ENCODE measurements around the gene PACSIN1.

The PACSIN1 gene, protein sequence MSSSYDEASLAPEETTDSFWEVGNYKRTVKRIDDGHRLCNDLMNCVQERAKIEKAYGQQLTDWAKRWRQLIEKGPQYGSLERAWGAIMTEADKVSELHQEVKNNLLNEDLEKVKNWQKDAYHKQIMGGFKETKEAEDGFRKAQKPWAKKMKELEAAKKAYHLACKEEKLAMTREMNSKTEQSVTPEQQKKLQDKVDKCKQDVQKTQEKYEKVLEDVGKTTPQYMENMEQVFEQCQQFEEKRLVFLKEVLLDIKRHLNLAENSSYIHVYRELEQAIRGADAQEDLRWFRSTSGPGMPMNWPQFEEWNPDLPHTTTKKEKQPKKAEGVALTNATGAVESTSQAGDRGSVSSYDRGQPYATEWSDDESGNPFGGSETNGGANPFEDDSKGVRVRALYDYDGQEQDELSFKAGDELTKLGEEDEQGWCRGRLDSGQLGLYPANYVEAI

DNA sequence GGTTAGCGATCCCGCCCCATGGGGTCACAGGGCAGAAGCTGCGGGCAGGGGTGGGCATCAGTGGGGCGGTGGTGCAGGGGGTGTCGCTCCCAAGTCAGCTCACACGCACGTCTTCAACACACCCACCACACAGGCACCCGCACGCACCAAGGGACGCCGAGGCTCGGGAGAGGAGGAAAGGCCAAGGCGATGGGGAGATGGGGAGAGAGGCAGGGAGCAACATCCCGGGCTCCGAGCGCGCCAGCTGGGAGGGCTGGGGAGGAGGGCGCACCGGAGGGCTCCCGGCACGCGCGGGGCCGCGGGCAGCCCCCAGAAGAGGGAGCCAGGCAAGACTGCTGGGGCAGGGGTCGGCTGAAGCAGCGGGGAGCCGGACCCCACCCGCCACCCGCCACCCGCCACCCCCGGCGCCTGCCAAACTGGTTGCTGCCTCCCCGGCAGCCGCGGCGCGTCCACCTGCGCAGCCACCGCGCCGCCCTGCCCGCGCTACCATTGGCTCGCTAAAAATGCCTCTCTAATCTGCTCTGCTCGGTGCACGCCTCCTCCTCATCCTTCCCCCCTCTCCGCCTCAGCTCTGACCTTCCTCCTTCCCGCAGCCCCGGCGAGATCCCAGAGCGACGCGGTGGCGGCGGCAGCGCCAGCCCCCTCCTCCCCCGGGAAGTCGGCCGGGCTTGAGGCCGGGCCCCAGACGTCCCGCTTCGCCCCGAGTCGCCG, at the start of gene PACSIN1:
TSS of gene PACSIN1 (plus strand) at position 546 of the 711 bp plus-strand sequence. CDS start 60,230 bp downstream, outside the sequence.
- FAIRE-seq = no peak

DNA sequence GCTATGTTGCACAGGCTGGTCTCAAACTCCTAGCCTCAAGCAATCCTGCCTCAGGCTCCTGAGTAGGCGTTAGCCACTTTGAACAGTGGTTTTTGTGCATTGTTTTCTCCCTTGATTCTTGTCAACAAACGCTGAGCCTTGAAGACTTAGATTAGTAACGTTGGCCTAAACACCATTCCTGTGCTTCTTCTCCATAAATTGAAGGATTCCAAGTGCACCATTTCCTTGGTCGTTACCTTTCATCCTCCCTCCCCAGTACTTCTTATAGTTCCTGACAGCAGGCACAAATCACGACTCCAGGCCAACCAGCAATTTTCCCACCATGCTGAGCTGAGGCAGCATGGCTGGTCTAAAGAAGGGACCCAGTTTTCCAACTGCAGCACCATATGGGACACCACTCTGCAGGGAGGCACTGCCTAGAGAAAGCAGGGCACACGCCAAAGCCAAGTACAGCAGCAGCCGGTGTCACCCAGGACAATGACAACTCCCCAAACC, 49.0 kb upstream of the PACSIN1 start:
- peak; percentile 51 for FAIRE-seq

DNA sequence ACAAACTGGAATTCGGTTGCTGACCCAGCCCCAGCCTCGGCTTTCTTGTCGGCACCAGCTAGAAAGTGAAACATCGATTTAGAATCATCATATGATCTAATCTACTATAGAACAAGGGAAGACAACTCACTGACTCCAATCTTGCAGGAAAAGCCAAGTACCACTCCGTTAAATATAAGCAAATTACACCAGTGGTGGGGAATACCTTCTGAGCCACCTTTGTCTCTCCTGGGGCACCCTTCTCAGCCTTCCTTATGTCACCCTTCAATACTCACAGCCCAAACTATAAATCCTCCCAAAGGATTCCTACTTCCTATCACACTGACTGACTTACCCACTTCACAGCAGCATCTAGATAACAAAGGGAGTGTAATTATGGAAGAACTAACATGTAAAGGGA, 47.5 kb upstream of the PACSIN1 start:
- no peak for FAIRE-seq

DNA sequence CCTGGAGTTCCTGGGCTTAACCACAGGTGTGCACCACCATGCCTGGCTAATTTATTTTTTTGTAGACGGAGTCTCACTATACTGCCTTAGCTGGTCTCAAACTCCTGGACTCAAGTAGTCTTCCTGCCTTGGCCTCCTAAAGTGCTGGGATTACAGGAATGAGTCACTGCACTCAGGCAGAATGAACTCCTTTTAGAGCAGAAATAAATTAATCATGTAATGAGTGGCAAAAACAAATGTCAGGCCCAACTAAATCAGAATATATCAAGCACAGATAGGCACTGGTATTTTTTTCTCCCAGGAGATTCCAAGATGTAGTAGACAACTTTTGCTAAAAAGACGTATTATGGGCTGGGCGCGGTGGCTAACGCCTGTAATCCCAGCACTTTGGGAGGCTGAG, 42.6 kb upstream of the PACSIN1 start:
- FAIRE-seq = no peak

DNA sequence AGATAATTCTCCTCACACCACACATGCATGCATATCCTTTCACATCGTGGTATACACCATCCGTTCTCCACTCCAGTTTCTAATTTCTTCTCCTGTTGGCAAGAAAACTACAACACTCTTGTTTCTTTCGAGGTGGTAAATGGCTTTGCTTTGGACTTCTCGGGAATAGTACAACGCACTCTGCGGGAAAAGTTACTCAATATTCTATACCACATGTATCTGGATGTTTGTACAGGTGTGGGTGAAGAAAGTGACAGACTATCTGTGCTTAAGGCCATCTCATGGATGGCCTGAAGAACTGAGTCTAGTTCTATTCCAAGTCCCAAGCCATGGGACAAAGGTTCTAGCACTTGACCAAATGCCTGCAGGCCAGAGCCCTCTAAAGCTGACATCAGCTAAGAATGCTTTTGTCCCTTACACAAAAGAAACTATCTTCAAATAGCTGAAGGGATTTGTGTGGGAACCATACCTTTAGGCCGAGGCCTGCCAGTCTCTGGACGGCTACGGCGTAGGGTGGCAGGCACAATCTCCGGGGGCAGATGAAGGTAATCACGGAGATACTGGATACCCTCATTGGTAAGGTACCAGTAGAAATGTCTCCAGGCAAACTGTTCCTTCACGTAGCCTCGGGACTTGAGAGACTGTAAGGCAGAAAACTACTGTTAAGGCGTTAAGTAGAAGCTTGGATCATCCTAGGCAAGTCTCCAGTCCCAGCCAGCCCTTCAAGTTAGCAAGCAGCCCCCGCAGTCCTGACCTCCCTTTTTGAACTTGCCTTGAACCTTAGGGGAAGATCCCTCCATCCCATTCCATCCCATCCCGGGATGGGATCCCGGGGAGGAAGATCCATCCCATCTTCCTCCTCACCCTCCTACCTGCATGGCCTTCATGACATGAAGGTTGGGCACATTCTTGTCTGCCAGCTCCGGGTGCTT, 41.4 kb upstream of the PACSIN1 start:
- FAIRE-seq = no peak

DNA sequence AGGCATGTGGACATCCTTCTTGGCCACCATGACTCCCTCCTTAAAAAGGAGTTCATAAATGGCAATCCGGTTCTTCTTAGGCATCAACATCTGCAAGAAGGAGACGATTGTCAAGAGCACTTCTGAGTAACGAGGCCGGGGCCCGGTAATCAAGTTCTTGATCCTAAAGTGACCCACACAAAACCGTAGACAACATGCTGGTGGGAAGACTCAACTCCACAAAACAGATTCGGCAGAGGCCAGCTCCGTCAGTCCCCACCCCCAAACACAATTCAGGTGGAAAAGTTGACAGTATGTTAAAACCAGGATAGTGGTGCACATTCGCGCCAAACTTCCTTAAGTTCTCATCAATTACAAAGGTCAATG, 40.8 kb upstream of the PACSIN1 start:
- FAIRE-seq = no peak

DNA sequence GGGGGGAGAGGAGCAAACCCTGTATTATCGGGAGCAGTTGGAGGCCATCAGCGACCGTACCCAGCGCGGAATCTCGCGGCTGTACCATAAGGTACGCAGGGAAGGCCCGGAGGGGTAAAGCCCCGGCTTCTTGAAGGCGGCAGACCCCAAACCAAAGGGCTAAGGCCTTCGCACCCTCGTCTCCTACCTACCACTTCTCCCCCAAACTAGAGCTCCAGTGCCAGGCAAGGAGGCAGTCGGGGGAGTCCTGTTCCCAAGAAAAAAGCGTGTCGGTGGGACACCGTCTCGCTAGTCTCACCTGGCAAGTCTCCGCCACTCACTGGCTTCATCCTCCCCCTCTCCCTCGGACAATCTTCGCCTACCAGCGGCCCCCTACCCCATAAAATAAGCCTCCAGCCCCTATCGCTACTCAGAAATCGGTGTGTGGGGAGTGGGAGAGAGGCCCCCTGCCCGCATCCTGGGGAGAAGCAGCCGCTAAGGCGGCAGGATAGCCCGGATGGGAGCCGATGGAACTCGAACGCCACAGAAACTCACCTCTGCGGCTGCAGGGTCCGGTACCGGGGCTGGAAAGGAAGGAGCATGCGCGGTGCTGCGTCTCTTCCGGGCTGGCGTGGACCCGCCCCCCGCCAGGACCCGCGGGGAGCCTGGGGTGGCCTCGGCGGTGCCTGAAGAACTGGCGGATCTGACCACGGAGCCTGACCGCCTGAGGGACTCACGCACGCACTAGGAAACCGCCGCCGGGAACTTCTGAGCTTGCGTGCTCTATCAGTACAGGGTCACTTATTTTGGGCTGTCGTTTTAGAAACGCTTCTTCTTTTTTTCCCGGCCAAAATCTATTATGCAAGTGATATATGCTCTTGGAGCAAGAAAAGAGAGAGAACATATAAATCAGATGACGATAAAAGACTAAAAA, 40.1 kb upstream of the PACSIN1 start, which contains the start of gene RPS10:
TSS of gene RPS10 (minus strand) at position 572 of the 913 bp plus-strand sequence. CDS start 848 bp downstream, outside the sequence.
- peak; percentile 48 for FAIRE-seq

DNA sequence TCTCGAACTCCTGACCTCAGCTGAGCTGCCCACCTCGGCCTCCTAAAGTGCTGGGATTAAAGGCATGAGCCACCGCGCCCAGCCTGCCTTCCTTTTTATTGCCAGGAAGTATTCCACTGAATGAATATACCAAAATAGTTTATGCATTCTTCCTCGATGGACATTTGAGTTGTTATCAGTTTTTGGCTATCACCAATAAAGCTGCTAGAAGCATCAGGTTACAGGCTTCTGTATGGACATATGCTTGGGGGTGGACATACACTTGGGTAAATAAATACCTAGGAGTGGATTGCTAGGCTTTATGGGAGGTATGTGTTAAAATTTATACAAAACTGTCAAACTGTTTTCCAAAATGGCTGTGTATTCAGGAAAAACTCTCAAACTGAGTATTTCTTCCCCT, 30.0 kb upstream of the PACSIN1 start:
- no peak for FAIRE-seq

DNA sequence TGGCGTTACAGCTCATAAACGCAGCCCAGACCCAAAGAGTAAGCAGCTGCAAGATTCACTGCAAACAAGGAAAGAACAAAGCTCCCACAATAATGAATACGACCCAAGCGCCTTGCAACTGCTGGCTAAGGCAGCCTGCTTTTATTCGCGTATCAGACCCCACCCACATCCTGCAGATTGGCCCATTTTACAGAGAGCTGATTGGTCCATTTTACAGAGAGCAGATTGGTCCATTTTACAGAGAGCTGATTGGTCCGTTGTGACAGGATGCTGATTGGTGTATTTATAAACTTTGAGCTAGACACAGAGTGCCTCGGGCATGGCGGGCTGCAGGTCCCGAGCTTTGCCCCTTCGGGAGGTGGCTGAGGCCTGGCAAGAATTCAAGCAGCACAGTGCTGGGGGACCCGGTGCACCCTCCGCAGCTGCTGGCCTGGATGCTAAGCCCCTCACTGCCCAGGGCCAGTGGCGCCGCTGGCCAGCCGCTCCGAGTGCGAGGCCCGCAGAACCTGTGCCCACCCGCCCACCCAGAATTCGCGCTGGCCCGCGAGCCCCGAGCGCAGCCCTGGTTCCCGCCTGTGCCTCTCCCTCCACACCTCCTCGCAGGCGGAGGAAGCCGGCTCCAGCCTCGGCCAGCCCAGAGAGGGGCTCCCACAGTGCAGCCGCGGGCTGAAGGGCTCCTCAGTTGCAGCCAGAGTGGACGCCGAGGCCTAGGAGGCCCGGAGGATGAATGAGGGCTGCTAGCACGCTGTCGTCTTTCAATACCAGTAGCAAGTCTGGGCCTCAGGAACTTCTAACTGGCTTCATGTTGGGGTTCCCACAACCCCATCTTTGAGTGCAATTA, 28.9 kb upstream of the PACSIN1 start:
- no peak for FAIRE-seq

DNA sequence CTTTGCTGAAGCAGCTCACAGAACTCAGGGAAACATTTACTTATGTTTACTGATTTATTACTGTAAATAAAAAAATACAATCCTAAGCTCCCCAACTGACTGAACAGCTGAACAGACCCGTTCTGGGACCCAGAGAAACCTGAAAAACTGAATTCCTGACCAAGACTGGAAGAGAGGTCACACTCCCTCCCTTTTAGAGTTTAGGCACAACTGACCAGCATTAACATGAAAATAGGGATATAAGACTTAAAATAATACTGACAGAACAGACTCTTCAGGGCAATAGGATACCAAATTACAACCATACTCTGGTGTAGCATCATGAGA, 28.3 kb upstream of the PACSIN1 start:
- FAIRE-seq = no peak

DNA sequence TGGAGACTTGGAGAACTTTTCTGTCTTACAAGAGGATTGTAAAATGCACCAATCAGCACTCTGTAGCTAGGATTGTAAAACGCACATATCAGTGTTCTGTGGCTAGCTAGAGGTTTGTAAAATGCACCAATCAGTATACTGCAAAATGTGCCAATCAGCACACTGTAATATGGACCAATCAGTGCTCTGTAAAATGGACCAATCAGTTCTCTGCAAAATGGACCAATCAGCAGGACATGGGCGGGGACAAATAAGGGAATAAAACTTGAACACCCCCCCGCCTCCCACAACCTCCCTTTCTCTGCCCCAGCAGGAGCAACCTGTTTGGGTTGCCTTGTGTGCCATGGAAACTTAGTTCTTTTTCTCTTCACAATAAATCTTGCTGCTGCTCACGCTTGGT, 27.2 kb upstream of the PACSIN1 start:
- FAIRE-seq = no peak

DNA sequence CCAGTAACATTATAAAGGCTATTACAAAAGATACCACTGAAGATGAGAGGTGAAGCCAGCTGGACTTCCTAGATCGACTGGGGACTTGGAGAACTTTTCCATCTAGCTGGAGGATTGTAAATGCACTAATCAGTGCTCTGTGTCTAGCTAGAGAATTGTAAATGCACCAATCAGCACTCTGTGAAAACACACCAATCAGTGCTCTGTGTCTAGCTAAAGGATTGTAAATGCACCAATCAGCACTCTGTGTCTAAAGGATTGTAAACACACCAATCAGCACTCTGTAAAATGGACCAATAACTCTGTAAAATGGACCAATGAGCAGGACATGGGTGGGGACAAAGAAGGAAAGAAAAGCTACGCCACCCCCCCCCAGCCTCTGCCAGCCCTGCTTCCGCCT, 26.4 kb upstream of the PACSIN1 start:
- FAIRE-seq = no peak

DNA sequence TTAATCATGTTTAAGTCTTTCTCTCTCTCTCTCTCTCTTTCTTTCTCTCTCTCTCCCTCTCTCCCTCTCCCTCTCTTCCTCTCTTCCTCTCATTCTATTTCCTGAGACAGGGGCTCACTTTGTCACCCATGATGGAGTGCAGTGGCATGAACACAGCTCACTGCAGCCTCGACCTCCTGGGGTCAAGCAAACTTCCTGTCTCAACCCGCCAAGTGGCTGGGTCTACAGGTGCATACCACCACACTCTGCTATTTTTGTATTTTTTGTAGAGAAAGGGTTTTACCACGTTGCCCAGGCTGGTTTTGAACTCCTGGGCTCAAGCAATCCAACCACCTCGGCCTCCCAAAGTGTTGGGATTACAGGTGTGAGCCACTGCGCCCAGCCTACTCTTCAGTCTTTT, 24.4 kb upstream of the PACSIN1 start:
- no peak for FAIRE-seq

DNA sequence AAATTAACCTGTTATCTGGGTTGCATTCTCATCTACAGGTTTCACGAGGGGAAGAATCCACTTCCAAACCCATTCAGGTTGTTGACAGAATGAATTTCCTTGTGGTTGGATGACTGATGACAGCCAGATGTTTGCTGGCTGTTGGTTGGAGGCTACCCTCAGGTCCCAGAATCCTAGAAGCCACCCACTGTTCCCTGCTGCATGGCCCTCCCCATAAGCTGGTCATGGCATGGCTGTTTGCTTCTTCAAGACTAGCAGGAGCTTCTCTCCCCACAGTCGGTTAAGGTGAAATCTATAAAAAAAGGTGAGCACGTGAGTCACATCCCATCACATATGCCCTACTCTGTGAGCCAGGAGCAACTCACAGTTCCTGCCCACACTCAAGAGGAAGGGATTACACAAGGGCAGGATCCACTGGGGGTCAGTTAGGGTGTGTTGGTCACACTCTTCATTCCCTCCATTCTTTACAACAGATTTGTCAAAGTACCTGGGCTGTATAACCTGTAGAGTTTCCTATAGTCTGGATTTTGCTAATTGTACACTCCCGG, 20.5 kb upstream of the PACSIN1 start:
- no peak for FAIRE-seq

DNA sequence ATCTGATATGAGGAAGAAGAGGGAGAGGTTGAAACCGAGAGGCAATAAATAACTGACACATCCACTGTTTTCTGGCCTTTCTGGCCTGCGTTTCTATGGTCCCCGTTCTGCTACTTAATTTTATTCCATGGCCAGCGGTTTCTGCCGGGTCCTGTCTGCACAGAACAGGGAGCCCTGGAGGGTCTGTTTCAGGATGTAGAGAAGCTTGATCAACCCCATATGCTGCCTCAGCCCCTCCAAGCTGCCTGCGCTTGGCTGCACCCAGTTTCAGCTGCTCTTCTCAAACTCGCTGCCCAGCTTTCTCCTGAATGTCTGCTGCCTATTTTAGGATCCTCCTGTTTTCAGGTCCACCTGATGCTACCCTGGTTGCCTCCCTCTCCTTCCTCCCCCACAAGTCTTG, 18.5 kb upstream of the PACSIN1 start:
- no peak for FAIRE-seq

DNA sequence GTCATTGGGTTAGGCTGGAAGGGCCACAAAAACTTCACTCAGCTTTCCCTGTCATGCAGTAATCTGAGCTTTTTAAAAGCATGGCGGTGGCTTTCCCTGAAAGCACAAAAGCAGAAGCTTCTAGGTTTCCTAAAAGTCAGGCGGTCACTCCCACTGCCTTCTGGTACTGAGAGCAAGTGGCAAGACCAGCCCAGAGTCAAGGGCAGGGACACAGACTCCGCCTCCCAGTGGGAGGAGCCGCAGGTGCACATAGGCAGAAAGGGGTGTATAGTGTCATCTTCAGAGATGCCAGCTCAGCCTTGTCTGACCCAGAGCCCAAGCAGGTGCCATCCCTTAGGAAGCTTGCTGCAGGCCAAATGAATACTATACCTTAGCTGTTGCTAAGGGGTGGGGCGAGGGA, 18.0 kb upstream of the PACSIN1 start:
- FAIRE-seq = no peak

DNA sequence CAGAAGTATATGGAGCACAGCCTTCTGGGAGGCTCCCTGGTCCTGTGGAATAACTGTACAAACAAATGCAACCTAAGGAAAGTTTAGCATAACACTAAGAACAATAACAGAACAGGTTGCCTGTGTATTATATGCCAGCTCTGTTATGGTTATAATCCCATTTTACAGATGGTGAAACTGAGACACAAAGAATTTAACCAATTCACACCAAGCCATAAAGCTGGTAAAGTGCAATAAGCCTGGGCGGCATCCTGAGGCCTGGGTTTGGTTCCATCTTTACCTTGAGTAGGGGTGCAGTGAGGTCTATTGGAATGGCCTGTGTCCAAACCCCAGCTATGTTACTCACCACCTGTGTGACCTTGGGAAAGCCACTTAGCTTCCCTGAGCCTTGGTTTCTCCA, 14.7 kb upstream of the PACSIN1 start:
- FAIRE-seq = no peak

DNA sequence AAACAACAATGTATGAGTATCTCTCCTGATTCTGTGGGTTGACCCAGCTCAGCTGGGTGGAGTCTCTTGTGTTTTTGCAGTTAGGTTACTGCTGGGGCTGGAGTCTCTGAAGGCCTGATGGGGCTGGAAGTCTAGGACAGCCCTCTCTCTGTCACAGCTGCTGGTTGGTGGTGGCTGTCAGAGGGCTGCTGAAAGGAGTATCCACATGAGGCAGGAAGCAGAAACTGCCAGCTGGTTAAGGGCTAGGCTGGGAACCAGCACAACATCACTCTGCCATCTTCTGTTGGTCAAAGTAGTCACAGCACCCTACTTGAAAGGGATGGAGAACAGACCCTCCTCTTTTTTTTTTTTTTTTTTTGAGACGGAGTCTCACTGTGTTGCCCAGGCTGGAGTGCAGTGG, 10.0 kb upstream of the PACSIN1 start:
- FAIRE-seq = no peak

DNA sequence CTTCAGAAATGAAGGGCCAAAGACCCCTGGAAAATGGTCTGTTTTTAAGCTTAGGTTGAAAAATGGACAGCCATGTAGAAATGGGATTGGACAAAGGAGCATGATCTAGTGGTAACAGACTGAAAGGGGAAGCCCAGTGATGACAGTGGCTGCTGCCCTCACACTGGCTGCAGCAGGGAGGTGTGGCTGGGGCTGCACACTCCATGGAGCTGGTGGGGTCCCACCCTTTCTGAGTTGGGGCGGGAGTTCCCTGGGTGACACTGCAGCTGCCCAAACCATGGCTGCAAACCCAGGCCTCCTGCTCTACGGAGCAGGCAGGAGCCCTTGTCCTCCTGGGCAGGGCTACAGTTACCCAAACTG, 8.5 kb upstream of the PACSIN1 start:
- FAIRE-seq = no peak

All from G401.6 (cell line).